ENCODE data around the gene FAM181B. TPM values are rescaled to one million over a fixed set of nuclear protein-coding genes. Genes with fewer than 3 reads are reported as not detected.

The FAM181B gene

Small RNA genes within 50 kb of the gene (small RNA-seq; reads per million reads assigned to genes)
- not detected for gene RPS28P7 (ENCODE audit: insufficient read depth)
